Spleen (tissue), 7 donors: ENCODE results near the gene ABAT.

Experiments used
- POLR2A ChIP-seq, 3 donors: fragments of 450-650 bp; IDR thresholded peaks; one replicate each; pipeline ENCODE4 v1.5.1; 2017; ENCODE audit warnings: antibody characterized with exemption in 3 of 3, mild to moderate bottlenecking in 1 of 3
- TF ChIP-seq, protein P1 (sequence below), 11 experiments: fragments of 200-600 bp in 7 of 11; fragments of 450-650 bp in 4 of 11; sonication (generic) in 4 of 11; IDR thresholded peaks in 8 of 11; conservative IDR thresholded peaks in 3 of 11; 1 replicate in 7 of 11; 2 replicates in 4 of 11; pipeline versions ENCODE4 v1.4.0 to v1.8.0; 2016 to 2021; ENCODE audit warnings: antibody characterized with exemption in 11 of 11, inconsistent platforms in 4 of 11, mild to moderate bottlenecking in 1 of 11
- donor health status: DM: no; HTN: no; CAD: no; lungs with moderate emphysema.
- donor health status: DM: no; HTN: no; CAD: no.
- donor health status: DM: no; HTN: no; CAD: no.

DNA sequence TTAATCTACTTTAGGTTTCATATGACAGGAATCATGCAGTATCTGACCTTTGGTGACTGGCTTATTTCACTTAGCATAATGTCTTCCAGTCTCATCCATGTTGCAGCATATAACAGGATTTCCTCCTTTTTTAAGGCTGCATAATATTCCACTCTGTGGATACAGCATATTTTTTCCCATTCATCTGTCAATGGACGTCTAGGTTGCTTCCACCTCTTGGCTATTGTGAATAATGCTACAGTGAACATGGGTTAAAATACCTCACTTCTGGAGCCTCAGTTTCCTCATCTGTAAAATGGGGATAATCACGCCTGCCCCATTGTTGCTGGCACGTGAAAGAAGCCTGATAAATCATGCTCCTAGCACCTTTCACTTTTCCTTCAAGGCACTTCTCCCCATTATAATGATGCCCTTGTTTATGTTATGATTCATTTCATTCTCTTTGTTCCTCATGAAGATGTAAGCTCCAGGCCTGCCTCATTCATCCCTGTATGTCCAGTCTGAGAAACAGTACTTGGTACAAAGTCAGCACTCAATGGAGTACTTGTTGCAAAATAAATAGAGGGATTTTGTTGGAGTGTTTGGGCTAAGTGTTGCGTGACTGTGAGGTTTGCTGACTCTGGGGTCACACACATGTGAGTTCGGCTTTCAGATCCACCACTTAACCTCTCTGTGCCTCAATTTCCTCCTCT, 59.6 kb downstream of the ABAT start:
- TF ChIP-seq POLR2A (IDR thresholded peaks at IDR 0.05): no peak
- TF ChIP-seq, protein P1, sequence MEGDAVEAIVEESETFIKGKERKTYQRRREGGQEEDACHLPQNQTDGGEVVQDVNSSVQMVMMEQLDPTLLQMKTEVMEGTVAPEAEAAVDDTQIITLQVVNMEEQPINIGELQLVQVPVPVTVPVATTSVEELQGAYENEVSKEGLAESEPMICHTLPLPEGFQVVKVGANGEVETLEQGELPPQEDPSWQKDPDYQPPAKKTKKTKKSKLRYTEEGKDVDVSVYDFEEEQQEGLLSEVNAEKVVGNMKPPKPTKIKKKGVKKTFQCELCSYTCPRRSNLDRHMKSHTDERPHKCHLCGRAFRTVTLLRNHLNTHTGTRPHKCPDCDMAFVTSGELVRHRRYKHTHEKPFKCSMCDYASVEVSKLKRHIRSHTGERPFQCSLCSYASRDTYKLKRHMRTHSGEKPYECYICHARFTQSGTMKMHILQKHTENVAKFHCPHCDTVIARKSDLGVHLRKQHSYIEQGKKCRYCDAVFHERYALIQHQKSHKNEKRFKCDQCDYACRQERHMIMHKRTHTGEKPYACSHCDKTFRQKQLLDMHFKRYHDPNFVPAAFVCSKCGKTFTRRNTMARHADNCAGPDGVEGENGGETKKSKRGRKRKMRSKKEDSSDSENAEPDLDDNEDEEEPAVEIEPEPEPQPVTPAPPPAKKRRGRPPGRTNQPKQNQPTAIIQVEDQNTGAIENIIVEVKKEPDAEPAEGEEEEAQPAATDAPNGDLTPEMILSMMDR (IDR thresholded peaks at IDR 0.05 in 8 of 11, conservative IDR thresholded peaks at IDR 0.05 in 3 of 11): no peak
